ENCODE data around the gene AFF3.

DNA sequence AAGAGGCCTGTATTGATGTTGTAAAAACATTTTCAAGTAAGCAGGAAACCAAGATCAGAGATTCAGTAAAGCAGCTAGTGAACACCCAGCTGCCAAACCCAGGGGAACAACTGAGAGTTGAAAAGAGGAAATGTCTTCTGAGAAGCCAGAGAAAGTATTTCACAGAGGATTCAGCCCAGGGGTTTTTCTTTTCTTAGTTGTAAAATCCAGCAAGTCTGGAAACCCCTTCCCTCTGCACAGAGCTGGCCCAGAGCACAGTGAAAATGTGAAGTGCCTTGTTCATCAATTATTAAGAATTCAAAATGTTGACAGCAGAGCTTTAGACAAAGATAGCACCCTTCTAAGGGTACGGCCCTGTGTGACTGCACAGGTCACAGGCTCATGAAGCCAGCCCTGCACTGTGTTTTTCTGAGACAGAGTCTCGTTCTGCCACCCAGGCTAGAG, 28.4 kb downstream of the AFF3 start:
- no peak for TF ChIP-seq RCOR1 (IDR thresholded peaks at IDR 0.05; ENCODE audit: insufficient replicate concordance, low read length)
- TF ChIP-seq, protein P1, sequence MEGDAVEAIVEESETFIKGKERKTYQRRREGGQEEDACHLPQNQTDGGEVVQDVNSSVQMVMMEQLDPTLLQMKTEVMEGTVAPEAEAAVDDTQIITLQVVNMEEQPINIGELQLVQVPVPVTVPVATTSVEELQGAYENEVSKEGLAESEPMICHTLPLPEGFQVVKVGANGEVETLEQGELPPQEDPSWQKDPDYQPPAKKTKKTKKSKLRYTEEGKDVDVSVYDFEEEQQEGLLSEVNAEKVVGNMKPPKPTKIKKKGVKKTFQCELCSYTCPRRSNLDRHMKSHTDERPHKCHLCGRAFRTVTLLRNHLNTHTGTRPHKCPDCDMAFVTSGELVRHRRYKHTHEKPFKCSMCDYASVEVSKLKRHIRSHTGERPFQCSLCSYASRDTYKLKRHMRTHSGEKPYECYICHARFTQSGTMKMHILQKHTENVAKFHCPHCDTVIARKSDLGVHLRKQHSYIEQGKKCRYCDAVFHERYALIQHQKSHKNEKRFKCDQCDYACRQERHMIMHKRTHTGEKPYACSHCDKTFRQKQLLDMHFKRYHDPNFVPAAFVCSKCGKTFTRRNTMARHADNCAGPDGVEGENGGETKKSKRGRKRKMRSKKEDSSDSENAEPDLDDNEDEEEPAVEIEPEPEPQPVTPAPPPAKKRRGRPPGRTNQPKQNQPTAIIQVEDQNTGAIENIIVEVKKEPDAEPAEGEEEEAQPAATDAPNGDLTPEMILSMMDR (conservative IDR thresholded peaks at IDR 0.05; ENCODE audit: low read depth, low read length) = no peak
- no peak for TF ChIP-seq POLR2A (IDR thresholded peaks at IDR 0.05; ENCODE audit: low read depth, low read length)
- TF ChIP-seq MXI1 (IDR thresholded peaks at IDR 0.05; ENCODE audit: borderline replicate concordance, low read depth, low read length) = no peak

Measured in IMR-90 (cell line).